CD4-positive, alpha-beta T cell treated with Interleukin-15 for 1 hour (primary cell): Measurements from ENCODE around the gene GLDC.
"Not testable (repeated sequence)": the region's sequence is repeated elsewhere in the genome, so short reads cannot be mapped to it uniquely, and the experiment has no call there.

Source experiments
- DNase-seq: peaks from one replicate; pipeline ENCODE4 v3.0.0-alpha.2; 2020

Gene GLDC

DNA sequence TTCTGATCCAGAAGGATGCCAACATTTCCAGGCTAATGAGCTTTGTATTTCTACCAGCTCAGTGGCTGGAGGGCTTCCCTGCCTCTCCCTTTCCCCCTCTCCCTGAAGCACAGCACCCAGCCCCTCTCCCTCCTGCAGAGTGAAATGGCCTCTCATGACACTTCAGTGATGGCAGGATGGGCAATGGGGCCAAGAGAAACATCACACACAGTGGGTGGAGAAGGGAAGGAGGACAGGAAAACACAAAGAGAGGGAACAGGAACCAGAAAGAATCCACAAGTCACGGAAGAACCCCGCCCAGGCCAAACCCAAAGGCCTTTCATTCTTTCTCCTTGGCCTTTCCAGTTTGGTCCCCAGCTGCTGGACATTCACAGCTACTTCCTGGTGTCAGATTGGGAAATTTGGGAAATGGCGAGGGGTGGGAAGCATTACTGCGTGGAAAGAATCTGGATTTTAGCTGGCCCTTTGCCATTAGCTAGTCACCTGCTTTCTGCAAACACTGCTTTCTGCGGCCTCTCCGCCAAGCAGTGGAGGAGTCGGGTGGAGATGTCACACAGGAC is 82.6 kb downstream of the GLDC start:
- no peak for DNase-seq

DNA sequence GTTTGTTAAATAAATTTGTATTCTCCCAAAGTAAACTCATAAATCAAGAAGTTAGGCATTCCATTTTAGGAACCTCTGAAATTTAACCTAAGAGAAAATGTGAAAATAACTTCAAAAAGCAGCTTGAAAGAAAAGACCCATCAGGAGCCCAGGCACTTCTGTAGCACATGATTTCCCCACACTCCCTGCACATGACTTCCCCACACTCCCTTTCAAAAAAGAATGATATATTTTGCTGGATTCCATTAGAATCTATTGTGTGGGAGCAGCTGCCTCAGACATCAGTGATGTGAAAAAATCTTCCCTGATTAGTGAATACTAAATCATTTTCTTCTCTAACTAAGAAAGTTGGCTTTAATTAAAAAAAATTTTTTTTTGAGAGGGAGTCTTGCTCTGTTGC is 83.3 kb downstream of the GLDC start:
- DNase-seq = no peak

DNA sequence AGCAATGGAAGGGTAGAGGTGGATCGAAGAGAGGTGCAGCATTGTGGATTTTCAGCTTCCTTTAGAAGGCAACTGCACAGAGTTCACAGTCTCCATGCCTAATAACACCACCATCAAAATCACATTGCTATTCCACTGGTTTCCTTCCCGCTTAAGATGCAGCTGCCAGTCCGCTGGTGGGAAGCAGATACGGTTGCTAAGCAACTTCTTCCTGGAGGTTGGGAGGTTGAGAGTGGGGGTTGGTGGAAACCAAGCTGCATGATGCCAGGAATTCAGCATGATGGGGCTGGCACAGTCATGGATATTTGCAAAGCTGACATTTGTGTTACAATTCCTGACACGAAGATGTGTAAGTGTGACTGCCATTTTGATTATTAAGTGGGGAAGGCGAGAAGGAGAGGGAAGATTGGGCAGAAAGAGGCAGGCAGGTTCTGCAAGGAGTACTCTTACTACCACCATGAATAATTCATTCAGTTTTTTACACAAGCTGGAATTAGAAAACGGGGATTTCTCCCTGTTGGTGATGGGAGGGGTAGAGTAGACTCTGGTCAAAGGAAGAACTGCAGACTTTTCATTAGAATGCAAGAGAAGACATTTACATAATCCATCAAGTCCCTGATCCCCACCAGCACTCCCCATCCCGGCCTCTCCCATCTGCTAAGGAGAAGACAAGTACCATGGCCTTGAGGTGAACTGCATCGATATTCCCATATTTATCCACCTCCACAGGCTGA is 87.5 kb downstream of the GLDC start:
- DNase-seq = no peak

DNA sequence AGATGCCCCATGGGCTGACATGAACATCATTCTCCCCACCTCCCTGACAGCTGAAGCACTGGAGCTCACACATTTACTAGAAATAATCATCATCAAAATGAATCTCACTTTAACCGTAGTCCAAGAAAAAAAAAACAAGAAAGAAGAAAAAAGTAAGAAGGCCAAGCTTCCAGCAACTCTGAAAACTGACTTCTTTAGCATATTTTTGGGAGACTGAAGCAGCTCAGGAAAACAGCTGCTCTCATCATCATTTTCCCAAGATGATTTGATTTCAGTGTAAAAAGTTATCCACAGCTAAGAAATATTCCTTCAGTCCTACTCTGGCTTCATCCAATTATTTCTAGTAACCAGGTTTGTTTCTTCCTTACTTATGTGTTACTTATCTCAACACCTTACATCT is 91.7 kb downstream of the GLDC start:
- no peak for DNase-seq

DNA sequence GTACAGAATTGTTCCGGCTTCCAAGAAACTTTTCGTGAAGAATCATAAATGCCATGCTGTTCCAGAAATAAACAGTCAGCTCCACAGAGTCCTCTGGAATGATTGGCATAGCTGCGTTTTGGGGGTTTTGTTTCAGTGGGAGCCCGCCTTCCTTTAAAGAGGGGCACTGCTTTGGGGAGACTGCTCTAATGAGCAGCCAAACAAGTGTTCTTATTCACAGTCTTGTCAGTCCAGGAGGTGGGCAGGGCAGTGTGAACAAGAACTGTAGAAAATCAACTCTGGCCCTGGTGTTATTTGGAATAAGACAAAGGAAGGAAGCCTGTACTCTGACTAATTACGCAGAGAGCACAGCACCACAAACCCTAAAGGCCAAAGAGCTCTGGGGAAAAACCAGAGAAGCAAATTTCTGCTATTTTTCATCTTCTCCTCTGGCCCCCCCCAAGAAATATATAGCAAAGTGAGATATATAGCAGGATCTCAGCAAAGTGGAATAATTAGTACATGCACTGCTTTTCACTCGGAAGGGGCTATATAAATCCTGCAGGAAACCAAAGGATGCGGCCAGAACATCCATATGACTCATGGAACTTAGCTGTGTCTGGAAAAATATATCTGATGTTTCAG is 92.9 kb downstream of the GLDC start:
- DNase-seq = no peak

DNA sequence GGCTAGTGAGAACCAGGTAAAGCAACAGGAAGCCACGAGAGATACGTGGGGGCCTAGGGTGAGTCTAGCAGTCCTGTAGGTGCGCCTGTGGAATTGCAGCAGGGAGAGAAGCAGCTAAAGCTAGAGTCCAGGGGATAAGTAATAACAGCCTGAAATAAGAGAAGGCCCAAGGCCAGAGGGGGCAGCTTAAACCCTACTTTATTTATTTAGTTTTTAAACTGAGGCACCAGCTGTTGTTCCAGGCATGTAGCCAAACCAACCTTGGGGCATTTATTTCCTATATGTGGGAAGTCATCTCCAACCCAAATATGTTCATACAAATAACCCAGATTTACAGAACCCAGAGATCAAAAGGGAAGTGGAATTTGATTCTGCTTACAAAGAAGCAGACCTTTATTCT is 93.5 kb downstream of the GLDC start:
- DNase-seq = no peak

DNA sequence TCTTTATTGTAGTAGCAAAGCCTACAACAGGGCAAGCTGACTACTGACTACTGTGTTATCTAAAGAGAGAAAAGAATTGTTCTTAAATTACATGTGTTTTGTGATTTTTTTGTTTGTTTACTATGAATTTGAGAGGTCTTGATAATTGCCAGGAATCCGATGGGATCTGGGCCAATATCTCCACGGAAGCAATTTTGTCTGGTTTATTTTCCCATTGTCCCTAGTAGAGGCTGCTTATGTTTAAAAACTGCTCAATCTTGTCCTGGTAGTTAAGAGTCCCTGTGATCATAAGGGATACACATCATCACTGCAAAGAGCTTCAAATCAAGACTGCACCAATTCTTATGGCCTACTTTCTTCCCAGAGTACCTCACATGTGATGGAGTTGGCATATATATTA is 94.4 kb downstream of the GLDC start:
- no peak for DNase-seq

DNA sequence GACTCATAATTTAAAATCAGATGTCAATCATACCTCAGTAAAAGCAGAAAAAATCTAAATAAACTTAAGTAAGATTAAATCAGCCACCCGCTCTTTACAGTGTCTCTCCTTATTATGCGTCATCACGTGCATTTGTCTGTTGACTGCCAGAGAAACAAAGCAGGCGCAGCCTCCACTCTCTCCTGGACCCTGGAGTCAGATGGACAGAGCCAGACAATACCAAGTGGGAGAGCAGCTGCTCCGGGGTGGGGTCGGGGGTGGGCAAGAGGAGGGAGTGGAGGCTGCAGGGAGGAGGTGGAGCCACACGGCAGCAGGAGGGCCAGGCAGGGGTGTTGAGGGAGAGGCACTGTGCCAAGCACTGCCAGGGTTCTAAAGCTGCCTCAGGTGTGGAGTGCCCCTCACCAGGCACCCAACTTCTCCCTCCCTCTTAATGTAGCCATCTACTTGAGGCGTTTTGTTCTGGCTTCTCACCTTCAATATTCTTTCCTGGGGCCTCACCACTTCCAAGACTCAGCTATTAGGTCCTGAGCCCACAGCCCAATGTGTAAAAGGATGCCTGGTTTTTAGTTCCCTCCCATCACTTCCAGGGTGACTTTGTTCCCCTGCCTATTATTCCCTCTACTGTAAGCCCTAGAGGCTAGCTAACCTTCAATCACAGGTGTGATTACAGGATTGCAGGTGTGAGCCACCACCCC is 96.3 kb downstream of the GLDC start:
- no peak for DNase-seq

DNA sequence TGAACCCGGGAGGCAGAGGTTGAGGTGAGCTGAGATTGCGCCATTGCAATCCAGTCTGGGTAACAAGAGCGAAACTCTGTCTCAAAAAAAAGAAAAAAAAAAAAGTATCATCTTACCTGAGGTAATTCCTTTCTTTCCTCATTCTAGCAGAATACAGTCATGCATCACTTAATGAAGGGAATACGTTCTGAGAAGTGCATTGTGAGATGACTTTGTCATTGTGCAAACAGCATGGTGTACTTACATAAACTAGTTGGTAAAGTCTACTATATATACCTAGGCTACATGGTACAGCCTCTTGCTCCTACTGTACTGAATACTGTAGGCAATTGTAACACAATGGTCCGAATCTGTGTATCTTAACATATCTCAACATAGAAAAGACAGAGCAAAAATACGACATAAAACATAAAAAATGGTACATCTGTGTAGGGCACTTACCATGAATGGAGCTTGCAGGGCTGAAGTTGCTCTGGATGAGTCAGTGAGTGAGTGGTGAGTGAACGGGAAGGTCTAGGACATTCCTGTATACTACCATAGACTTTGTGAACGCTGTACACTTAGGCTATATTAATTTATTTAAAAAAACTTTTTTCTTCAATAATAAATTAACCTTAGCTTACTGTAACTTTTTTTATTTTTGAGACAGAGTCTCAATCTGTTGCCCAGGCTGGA is 100.4 kb downstream of the GLDC start:
- no peak for DNase-seq

DNA sequence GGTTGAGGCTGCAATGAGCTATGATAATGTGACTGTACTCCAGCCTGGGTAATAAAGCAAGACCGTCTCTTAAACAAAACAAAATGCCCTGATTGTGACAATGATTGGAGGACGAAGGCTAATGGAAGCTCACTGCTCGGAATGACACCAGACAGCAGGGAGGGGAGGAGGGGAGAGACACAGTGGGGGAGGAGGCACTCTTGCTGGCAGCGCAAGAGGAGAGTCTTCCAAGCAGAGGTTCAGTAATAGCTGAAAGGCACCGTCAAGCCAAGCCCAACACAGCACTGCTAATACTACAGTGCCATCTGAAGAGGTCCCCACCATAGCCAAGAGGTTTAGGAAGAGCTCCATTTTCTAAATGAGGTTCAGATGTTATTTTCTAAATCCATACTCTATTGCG is 102.3 kb downstream of the GLDC start:
- DNase-seq = no peak

DNA sequence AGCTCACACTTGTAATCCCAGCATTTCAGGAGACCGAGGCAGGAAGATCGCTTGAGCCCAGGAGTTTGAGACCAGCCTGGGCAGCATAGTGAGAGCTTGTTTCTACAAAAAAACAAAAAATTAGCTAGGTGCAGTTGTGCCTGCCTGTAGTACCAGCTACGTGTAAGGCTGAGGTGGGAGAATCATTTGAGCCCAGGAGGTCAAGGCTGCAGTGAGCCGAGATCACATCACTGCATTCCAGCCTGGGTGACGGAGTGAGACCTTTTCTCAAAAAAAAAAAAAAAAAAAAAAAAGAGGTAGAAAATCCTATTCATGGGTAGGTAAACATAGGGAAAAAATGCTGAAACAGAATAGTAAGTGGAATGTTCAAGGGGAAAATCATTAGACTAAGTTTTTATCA is 102.9 kb downstream of the GLDC start:
- DNase-seq = not testable (repeated sequence)

DNA sequence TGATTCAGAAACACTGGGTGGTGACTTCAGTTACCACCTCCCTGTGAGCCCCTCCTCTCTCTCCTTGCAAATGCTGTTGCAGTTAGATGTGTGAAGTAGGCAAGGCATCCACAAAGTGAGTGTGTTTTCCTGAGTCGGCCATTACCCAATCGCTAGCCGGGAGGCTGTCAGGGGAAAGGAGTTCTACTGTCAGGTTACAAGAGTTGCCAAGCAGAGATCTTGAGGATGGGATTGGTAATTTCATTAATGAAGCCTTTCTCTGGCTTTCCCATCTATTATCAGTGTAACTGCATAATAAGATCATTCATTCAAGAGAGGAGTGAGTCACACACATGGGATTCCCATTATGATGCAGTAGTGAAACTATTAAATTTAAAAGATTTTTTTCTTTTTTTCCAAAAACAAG is 106.9 kb downstream of the GLDC start:
- DNase-seq = no peak

DNA sequence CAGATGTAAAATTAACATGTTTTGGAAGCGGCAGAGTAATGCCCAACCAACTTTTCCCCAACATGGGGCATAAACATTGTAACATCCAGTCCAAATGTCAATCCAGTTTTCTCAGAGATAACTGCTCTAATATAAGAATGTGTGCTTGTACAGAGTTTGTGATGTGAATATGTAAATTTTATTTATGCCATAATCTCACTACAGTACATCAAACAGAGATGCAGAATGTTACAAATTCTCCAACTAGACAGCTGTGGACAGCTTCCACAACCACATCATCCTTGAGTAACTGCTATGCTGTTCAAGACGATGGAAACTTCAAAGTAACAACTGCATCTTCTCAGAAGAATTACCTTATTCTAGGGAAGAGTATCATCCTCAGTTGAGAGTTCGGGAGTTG is 109.9 kb downstream of the GLDC start:
- no peak for DNase-seq

DNA sequence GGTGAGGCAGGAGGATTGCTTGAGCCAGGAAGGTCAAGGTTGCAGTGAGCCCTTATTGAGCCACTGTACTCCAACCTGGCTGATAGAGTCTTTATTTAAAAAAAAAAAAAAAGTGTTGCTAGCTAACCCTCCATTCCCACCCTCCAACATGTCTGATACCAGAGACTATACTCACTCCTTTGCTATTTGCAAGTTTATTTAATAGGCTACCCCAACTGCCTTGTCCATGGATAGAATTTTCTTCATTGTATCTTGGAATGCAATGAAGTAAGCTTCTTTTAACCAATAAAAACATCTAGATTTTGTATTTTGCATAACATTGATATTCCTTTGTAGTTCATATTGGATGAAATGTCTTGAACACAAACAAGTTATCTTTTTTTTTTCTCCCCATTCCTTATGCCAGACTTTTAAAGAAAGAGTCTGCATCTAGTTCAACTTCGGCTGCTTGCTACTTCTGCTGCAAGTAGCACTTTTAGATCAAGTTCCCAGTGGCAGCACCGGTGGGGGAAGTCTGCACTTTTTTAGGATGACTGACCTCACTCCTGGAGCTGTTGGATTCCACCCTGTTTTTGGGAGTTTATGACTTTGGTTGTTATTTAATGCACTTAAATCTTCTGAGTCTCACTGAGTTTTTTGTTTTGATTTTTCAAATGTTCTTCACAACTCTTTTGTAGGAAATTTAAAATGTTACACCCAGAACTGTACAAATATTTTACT is 120.0 kb downstream of the GLDC start:
- DNase-seq = no peak

DNA sequence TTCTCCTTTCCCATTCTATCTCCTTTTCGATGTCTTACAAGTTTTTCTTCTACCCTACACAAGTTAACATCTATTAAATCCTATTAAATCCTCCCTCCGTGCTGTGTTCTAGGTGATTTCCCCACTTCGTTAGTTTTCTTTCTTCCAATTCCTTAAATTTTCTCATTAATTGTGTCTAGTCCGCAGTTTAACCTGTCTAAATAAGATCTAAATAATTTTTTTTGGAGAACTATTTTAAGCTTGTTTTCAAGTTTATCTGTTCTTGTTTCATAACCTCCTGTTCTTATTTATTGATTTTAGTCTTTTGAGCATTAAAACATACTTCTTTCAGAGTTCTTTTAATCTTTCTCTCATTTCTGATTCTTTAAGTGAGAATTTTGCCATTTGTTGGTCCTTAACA is 123.3 kb downstream of the GLDC start:
- DNase-seq = no peak

DNA sequence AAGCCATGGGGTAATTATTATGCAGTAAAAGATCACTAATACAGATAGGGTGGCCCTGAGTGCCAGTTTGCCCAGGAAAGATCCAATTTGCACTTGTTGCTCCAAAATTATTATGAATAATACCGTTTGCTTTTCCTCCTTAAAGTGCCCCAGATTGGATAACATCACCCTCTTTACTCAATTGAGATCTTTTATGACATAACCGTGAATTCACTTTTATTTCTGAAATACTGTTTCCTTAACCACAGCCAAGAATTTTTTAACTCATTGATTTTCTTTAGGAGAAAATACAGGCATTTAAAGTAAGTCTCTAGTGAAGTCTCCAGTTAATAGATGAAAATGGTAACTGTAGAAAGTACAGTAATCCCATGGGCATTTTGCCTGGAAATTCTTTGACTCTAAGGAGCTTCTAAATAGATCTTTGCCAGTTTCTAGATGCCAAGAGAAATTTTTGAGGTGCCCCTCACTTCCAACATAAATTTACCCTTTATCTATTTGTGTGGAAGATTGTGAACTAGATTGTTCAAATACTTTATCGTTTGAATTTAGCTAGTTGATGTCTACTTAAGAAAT is 133.4 kb downstream of the GLDC start:
- DNase-seq = no peak

DNA sequence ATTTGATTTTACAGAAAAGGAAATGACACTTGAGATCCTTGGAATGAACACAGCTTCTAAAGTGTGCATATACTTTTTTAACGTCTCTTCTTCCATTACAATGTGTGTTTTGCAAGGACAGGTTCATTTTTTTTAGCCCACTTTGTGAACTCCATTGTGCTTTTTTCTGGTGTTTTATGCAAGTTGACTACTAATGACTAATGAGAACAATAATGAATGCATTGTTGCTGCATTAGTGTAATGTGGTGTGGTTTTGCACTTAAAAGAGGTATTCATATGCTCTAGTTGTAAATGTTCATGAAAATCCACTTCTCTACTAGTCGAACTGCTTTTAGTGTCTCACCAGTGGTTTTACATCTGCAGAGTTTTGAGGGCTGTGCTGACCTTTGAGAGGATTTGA is 139.0 kb downstream of the GLDC start:
- DNase-seq = no peak

DNA sequence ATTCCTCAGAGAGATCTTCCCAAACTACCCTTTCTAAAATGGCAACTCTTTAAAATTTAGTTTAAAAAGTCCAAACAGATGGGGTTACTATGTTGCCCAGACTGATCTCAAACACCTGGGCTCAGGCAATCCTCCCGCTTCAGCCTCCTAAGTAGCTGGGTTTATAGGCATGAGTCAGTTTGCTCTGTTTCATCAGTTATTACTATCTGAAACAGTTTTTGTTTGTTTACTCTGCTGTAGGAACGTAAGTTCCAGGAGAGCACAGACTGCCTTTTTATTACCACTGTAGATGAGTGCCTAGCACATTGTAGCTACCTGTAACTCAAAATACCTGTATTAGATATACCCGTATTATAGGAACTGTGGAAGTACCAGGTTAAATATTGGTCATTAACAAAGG is 143.1 kb downstream of the GLDC start:
- DNase-seq = no peak

DNA sequence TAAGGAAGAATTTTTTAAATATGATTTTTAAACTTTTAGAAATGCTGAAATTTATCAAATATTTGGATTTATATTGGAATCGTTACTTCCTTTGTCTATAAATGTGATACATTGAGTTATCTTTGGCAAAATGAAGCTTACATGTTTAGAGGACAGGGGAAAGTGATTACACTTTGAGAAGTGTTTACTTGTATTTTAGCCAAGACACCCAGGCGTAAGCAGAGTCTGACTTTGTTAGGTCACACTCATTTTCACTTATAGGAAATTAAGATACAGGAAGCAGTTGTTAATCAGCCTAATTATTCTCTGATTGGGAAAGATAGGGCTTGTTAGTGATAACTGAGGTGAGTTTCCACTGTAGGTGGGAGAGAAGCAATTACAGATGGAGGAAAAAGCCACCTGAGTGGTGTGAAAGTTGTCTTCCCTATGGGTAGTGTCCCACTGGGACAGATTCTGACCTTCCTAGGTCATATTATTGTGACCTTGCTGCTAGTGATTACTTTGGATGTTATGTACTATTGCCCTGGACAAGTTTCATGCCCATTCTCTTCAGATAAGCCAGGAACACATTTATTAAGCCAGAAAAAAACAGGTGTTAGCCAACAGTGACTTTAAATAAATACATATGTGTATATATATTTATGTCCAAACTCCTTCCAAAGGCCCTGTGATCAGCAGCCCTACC is 143.9 kb downstream of the GLDC start:
- no peak for DNase-seq

DNA sequence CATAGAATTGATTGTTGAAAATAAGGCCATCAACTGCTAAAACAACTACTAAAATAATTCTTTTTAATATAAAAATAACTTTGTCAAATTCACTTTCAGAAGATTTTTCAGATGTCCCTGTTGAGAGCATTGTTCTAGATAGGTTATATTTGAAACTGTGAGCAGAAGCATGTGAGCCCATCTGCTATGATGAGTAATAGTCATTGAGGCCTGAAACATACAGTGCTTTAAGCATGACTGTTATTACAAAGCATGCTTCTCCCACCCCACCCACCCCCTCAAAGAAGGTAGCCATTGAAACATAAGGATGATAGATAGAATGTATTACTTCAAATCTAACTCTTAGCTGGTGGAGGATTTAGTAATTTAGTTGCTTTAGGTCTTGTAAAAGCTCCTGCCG is 146.5 kb downstream of the GLDC start:
- no peak for DNase-seq

DNA sequence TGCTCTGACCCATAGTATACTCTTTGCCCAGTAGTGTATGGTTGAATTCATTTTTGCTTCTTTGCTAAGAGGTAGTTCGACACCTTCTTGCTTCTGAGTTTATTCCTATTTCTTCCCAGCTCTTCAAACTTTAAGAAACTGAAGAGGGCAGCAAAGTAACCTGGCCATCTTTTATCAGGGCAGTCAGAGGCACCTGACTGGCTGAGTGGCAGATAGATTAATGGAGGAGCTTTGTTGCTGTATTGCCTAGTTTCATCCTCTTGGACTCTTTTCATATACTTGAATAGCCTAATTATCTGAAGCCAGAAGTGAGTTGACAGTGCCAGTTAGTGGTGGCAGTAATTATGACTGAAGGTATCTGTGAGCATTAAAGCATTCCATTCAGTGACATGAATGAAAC is 150.1 kb downstream of the GLDC start:
- DNase-seq = no peak

DNA sequence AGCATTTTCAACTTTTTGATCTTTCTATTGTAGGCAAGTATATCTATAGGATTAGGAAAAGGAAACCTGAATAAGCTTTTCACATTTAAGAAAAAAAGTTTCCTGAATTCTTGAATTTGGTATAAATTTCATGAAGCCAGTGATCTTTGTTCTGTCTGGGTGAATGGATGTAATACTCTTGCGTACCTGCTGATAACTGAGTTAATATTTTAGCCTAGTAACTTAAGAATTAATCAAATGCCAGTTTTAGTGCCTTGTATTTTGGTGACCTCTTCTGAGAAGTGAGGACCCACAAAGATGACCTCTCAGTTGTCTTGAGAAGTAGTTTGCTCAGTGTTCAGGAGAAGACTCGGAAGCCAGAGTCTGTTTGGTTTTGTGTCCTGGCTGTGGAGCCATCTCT is 154.7 kb downstream of the GLDC start:
- no peak for DNase-seq
